AG04450 (cell line): ENCODE data around the gene CACNA1C. TPM values are rescaled to one million over a fixed set of nuclear protein-coding genes. Genes with fewer than 3 reads are reported as not detected.

ENCODE experiments used
- CTCF ChIA-PET: fragments of 300-600, 350-600 bp; formaldehyde crosslinking; extraction: SDS; loops from one replicate; lab custom pipeline; 2022; ENCODE audit warnings: antibody characterized with exemption, inconsistent platforms; lab: Charles Lee
- POLR2A ChIA-PET: fragments of 350-600 bp; formaldehyde crosslinking; extraction: SDS; loops from one replicate; lab custom pipeline; 2021; ENCODE audit warnings: antibody characterized with exemption, inconsistent platforms; lab: Yijun Ruan, JAX
- DNase-seq: peaks from one replicate; pipeline ENCODE4 v3.0.0-alpha.2; 2011; ENCODE audit warnings: low read depth, low spot score
- H3K27ac ChIP-seq: one replicate; pipeline ENCODE4 v1.5.1; 2012; ENCODE audit warnings: low read depth, low read length, control low read depth
- H3K27me3 ChIP-seq: one replicate; pipeline ENCODE4 v1.6.0; 2012; ENCODE audit warnings: low read length; ENCODE audit not compliant: control insufficient read depth, insufficient read depth
- H3K4me3 ChIP-seq: 2 replicates; pipeline ENCODE4 v1.5.1; 2011; ENCODE audit warnings: mild to moderate bottlenecking, low read depth, low read length, control low read depth
- H3K9me3 ChIP-seq: 2 replicates; pipeline ENCODE4 v1.5.1; 2012; ENCODE audit warnings: low read length; ENCODE audit not compliant: control insufficient read depth, insufficient read depth
- polyA plus RNA-seq: library from polyadenylated mRNA; depleted of rRNA; stranded (reverse); fragments of >200 nt; gene quantifications from 2 replicates; pipeline ENCODE4 v1.2.3, GENCODE V29; 2011
- TF ChIP-seq, protein P1 (sequence below): IDR thresholded peaks from 2 replicates; pipeline ENCODE4 v1.5.1; 2011; ENCODE audit warnings: low read depth, low read length, control low read depth, inconsistent platforms

Gene CACNA1C
- polyA plus RNA-seq, 1 experiment = 5.9 TPM

DNA sequence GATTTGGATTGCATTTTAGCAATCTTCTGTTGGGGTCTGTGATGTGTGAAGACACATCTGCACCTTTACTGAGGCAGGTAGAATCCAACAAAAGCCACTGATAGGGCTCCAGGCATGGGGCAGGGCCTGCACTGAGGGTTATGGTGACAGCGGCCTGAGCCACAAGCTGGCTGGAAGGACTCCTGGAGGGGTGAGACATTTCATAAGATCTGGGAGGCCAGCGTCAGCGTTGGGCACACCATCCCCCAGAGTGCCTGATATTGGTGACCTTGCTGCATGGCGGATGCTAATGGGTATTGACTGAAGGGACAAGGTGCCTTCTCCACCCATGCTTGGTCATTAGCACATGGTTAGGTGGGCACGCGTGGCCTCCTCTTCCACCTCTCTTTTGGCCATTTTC, 187.6 kb downstream of the CACNA1C start:
- Histone ChIP-seq H3K4me3 (no peak overlapping the region), H3K9me3 (no peaks in the 10 kb centered on the region; the same call in 1 of the 2 replicates), H3K27ac (no peak overlapping the region), H3K27me3 (no peaks in the 10 kb centered on the region)
- POLR2A ChIA-PET = no interaction called here
- no peak for DNase-seq
- CTCF ChIA-PET = no interaction called here
- TF ChIP-seq, protein P1, sequence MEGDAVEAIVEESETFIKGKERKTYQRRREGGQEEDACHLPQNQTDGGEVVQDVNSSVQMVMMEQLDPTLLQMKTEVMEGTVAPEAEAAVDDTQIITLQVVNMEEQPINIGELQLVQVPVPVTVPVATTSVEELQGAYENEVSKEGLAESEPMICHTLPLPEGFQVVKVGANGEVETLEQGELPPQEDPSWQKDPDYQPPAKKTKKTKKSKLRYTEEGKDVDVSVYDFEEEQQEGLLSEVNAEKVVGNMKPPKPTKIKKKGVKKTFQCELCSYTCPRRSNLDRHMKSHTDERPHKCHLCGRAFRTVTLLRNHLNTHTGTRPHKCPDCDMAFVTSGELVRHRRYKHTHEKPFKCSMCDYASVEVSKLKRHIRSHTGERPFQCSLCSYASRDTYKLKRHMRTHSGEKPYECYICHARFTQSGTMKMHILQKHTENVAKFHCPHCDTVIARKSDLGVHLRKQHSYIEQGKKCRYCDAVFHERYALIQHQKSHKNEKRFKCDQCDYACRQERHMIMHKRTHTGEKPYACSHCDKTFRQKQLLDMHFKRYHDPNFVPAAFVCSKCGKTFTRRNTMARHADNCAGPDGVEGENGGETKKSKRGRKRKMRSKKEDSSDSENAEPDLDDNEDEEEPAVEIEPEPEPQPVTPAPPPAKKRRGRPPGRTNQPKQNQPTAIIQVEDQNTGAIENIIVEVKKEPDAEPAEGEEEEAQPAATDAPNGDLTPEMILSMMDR = no peak

DNA sequence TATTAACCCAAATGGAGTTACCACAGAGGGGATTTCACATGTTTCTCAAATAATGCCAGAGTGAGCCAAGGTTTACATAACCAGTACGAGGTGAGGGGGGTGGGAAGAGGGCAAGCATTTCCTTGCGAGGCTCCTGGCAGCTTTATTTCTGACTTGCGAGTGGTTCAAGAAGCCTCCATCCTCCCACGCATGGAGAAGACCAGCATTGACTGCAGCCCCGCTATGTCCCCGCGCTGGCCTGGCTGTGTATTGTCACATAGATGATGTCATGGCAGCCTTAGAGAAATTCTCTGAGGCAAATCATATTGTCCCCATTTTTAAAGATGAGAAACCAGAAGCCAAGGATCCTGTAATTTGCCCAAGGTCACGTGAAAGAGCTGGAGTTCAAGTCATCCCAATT, 188.2 kb downstream of the CACNA1C start:
- Histone ChIP-seq H3K27me3 (no peaks in the 10 kb centered on the region), H3K9me3 (no peaks in the 10 kb centered on the region; the same call in 1 of the 2 replicates), H3K4me3 (no peak overlapping the region), H3K27ac (no peak overlapping the region)
- ChIA-PET POLR2A (no interaction called here), CTCF (no interaction called here)
- TF ChIP-seq, protein P1 = no peak
- no peak for DNase-seq

DNA sequence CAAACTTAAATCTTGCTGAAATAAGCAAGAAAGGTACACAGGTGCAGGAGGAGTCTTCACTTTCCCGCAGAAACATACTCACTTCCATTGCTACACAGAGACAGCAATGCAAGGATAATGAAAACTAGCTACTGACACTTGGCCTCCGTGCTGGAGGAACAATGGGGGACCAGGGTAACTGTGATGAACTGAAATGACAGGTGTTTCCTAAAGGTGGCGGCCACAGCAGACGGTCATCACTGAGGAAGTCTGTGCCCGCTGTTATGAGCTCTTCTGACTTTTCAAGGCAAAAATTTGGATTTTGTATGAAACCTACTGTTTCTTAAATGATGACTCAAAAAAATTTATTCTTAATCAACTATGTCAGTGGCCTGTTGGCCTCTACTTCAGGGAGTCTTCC, 189.4 kb downstream of the CACNA1C start:
- TF ChIP-seq, protein P1 = no peak
- Histone ChIP-seq H3K27me3 (no peaks in the 10 kb centered on the region), H3K4me3 (no peak overlapping the region), H3K9me3 (no peaks in the 10 kb centered on the region; the same call in 1 of the 2 replicates), H3K27ac (no peak overlapping the region)
- POLR2A ChIA-PET = no interaction called here
- DNase-seq = no peak
- CTCF ChIA-PET = no interaction called here

DNA sequence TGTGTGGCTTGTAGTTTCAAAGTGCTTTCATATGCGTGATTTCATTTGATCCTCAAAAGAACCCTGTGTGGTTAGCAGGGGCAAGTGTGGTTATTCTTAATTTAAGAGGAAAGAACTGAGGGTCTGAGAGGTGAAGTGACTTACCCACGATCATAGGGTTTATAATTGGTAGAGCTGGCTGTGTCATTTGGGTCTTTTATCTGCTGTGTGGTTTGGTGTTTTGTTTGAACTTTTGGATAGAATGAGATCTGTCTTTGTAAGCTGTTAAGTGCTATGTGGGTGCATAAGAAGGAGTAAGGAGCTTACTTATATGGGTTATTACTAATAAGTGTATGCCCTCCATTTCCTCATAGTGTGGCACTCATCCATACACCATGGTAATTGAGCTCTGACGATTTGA, 190.0 kb downstream of the CACNA1C start:
- Histone ChIP-seq H3K9me3 (no peaks in the 10 kb centered on the region; the same call in 1 of the 2 replicates), H3K27me3 (no peaks in the 10 kb centered on the region), H3K4me3 (no peak overlapping the region), H3K27ac (no peak overlapping the region)
- no peak for DNase-seq
- ChIA-PET POLR2A (no interaction called here), CTCF (interaction anchor here (0.5 to 1.1 kb wide), 3 partner anchors 40 to 417 kb away, joined by 3 to 4 read pairs (median 3); no protein-coding TSS in a partner anchor)
- TF ChIP-seq, protein P1 = no peak

DNA sequence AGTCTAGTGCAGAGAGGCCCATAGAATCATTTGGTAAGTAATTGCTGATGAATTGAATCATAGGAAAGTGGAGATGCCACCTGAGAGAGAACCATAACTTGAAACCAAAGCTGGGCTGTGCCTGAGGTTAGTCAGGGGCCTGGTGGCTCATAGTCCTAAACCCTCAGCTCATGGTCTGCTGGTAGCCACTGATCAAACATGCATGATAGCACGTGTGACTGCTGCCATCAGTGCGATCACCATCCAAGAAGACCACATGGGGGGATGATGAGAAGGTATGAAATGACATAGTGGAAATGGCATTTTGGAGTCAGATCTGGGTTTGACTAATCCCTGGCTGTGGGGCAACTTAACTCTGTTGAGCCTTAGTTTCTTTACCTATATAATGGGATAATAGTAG, 190.5 kb downstream of the CACNA1C start:
- TF ChIP-seq, protein P1 = no peak
- no peaks in the 10 kb centered on the region; the same call in 1 of the 2 replicates for H3K9me3 ChIP-seq
- POLR2A ChIA-PET = interaction anchor here (0.8 to 1.3 kb wide), 4 partner anchors 17 to 49 kb away, joined by 3 to 7 read pairs (median 6); no protein-coding TSS in a partner anchor
- no peak overlapping the region for H3K4me3 ChIP-seq
- DNase-seq = no peak
- CTCF ChIA-PET = interaction anchor here (0.5 to 1.1 kb wide), 3 partner anchors 39 to 337 kb away, joined by 3 to 4 read pairs (median 3); no protein-coding TSS in a partner anchor
- H3K27ac ChIP-seq = peak overlapping the region; percentile 92
- no peaks in the 10 kb centered on the region for H3K27me3 ChIP-seq
